B cell (primary cell): Measurements from ENCODE around the gene IQCH. TPM values are rescaled to one million over a fixed set of nuclear protein-coding genes. Genes with fewer than 3 reads are reported as not detected.

Experiments
- ATAC-seq: fragments of 200-7000 bp; cut with Tn5 transposase; one replicate; pipeline ENCODE4 v1.10.0; 2021; ENCODE audit warnings: low read depth, mild to moderate bottlenecking, moderate number of reproducible peaks, moderate library complexity
- CTCF ChIA-PET: fragments of 350-600 bp; sonication (Branson Sonifier 250); formaldehyde crosslinking; loops from one replicate; lab custom pipeline; 2021; ENCODE audit warnings: antibody characterized with exemption, inconsistent platforms; lab: Charles Lee
- POLR2A ChIA-PET: fragments of 350-600 bp; sonication (Branson Sonifier 250); formaldehyde crosslinking; loops from one replicate; lab custom pipeline; 2021; ENCODE audit warnings: antibody characterized with exemption; lab: Charles Lee
- DNase-seq: peaks from one replicate; pipeline ENCODE4 v3.0.0; 2013
- H2AFZ ChIP-seq: 2 replicates; pipeline ENCODE4 v1.6.1; 2012; ENCODE audit warnings: mild to moderate bottlenecking, low read depth, low read length; ENCODE audit not compliant: insufficient read depth, poor library complexity, severe bottlenecking
- H3K27ac ChIP-seq, 2 donors: 1 replicate in 1 of 2; 2 replicates in 1 of 2; pipeline ENCODE4 v1.5.1; 2012 to 2013; ENCODE audit warnings: low read length in 2 of 2, mild to moderate bottlenecking in 2 of 2, moderate library complexity in 1 of 2
- H3K27me3 ChIP-seq, 4 experiments: fragments of 200-600 bp in 1 of 4; sonication (generic) in 1 of 4; replicated peaks in 1 of 4; 1 replicate in 2 of 4; 2 replicates in 2 of 4; pipeline versions ENCODE4 v1.6.1 to v1.7.0; 2013 to 2016; ENCODE audit warnings: low read length in 3 of 4, mild to moderate bottlenecking in 2 of 4, mixed read lengths in 1 of 4, moderate library complexity in 1 of 4; ENCODE audit not compliant: insufficient read depth in 4 of 4, control insufficient read depth in 3 of 4; ENCODE audit errors: control extremely low read depth in 1 of 4
- H3K36me3 ChIP-seq, 2 experiments: replicated peaks in 1 of 2; 1 replicate in 1 of 2; 2 replicates in 1 of 2; pipeline versions ENCODE4 v1.6.1 to v1.7.1; 2013; ENCODE audit warnings: low read length in 1 of 2; ENCODE audit not compliant: insufficient read depth in 2 of 2, control insufficient read depth in 1 of 2; ENCODE audit errors: control extremely low read depth in 1 of 2, extremely low read depth in 1 of 2
- H3K4me1 ChIP-seq, 2 donors: fragments of 200-600 bp in 1 of 2; sonication (generic) in 1 of 2; 1 replicate in 1 of 2; 2 replicates in 1 of 2; pipeline versions ENCODE4 v1.5.1 to v1.6.1; 2013 to 2017; ENCODE audit warnings: low read length in 2 of 2; ENCODE audit not compliant: control insufficient read depth in 2 of 2, insufficient read depth in 2 of 2
- H3K4me2 ChIP-seq: replicated peaks from 2 replicates; pipeline ENCODE3; 2012; ENCODE audit warnings: mild to moderate bottlenecking, low read depth, low read length; ENCODE audit not compliant: poor library complexity, severe bottlenecking
- H3K4me3 ChIP-seq, 5 experiments: fragments of 200-600 bp in 1 of 5; sonication (generic) in 1 of 5; 1 replicate in 3 of 5; 2 replicates in 2 of 5; pipeline versions ENCODE4 v1.5.1 to v1.7.0; 2011 to 2016; ENCODE audit warnings: low read length in 4 of 5, mild to moderate bottlenecking in 4 of 5, low read depth in 2 of 5, control low read depth in 1 of 5, moderate library complexity in 1 of 5; ENCODE audit not compliant: insufficient read depth in 1 of 5; ENCODE audit errors: control extremely low read depth in 1 of 5, extremely low read depth in 1 of 5
- H3K79me2 ChIP-seq: fragments of 200-600 bp; sonication (generic); one replicate; pipeline ENCODE4 v1.6.0; 2016; ENCODE audit warnings: low read length; ENCODE audit not compliant: control insufficient read depth, insufficient read depth
- H3K9ac ChIP-seq: fragments of 200-600 bp; sonication (generic); 2 replicates; pipeline ENCODE4 v1.6.1; 2017; ENCODE audit warnings: mild to moderate bottlenecking, low read length, moderate library complexity
- H3K9me3 ChIP-seq, 3 donors: one replicate each; pipeline versions ENCODE4 v1.6.1 to v1.7.1; 2013; ENCODE audit warnings: low read length in 2 of 3; ENCODE audit not compliant: control insufficient read depth in 2 of 3, insufficient read depth in 1 of 3; ENCODE audit errors: control extremely low read depth in 1 of 3
- H4K20me1 ChIP-seq: 2 replicates; pipeline ENCODE4 v1.6.0; 2012; ENCODE audit warnings: mild to moderate bottlenecking, low read length; ENCODE audit not compliant: insufficient read depth, control insufficient read depth, poor library complexity, severe bottlenecking
- H3K27ac Mint-ChIP-seq: one replicate; pipeline ENCODE4 v1.8.0; 2021; ENCODE audit warnings: mixed read lengths
- H3K27me3 Mint-ChIP-seq: one replicate; pipeline ENCODE4 v1.8.0; 2021; ENCODE audit warnings: mixed read lengths
- H3K4me1 Mint-ChIP-seq: one replicate; pipeline ENCODE4 v1.8.0; 2021; ENCODE audit warnings: mixed read lengths
- H3K4me3 Mint-ChIP-seq: one replicate; pipeline ENCODE4 v1.8.0; 2021; ENCODE audit warnings: mixed read lengths
- H3K9me3 Mint-ChIP-seq: one replicate; pipeline ENCODE4 v1.8.0; 2022; ENCODE audit warnings: mixed read lengths; ENCODE audit not compliant: insufficient read depth
- CTCF ChIP-seq: fragments of 200-600 bp; IDR thresholded peaks from one replicate; pipeline ENCODE4 v1.8.0; 2022; ENCODE audit warnings: antibody characterized with exemption, mild to moderate bottlenecking
- EZH2 ChIP-seq: IDR thresholded peaks from 2 replicates; pipeline ENCODE4 v1.6.1; 2012; ENCODE audit warnings: borderline replicate concordance, low read depth, mild to moderate bottlenecking, moderate library complexity, low read length; ENCODE audit not compliant: insufficient read depth, poor library complexity, severe bottlenecking
- WGBS: methylation state at CpG from one replicate; pipeline ENCODE4 v1.1.5; 2013; ENCODE audit warnings: missing lambda C conversion rate; ENCODE audit not compliant: insufficient coverage; 5-methylcytosine and 5-hydroxymethylcytosine counted together
- intact Hi-C: fragments of 100-400 bp; cut with micrococcal nuclease; formaldehyde crosslinking; loops from one replicate; pipeline ENCODE4 v1.10.0; 2022
- polyA plus RNA-seq: library from polyadenylated mRNA; depleted of rRNA; stranded (reverse); fragments of >200 nt; gene quantifications from 2 replicates; pipeline ENCODE4 v1.2.3, GENCODE V29; 2012
- total RNA-seq, 2 donors: library from RNA; stranded (reverse); fragments of 120-200 nt in 1 of 2; gene quantifications; 1 replicate in 1 of 2; 2 replicates in 1 of 2; pipeline versions ENCODE4 v1.2.3 to v1.2.4, GENCODE V29; 2013 to 2022

Gene IQCH
- total and polyA plus RNA-seq, 2 donors (not counting 1 experiment from before 2014, with no cell fraction given) = 1.6 TPM; not detected in 1

- POLR2A ChIA-PET = interaction anchor here (1.5 kb wide), 1 partner anchor 357 kb away, joined by 3 read pairs; no protein-coding TSS in a partner anchor
- intact Hi-C loops = loop anchor here (1.0 to 10.0 kb wide), 3 partner anchors 236 to 699 kb away; partner anchors contain the start of gene SMAD3
- Mint-ChIP-seq H3K4me3 (no peak overlapping the region), H3K9me3 (no peaks in the 10 kb centered on the region), H3K4me1 (peaks cover 3% of the 10 kb centered on the region), H3K27me3 (no peaks in the 10 kb centered on the region), H3K27ac (no peak overlapping the region)
- H3K9me3 ChIP-seq = no peaks in the 10 kb centered on the region
- DNase-seq (peak; percentile 66), ATAC-seq (no peak)
- no peak overlapping the region for H3K9ac ChIP-seq
- no peaks in the 10 kb centered on the region for H4K20me1 ChIP-seq
- CTCF ChIA-PET = interaction anchor here (0.6 to 8.5 kb wide), 17 partner anchors 9 to 685 kb away, joined by 3 to 256 read pairs (median 4); no protein-coding TSS in a partner anchor
- H3K4me3 ChIP-seq = no peak overlapping the region
- no peak overlapping the region for H3K4me2 ChIP-seq
- no peaks in the 10 kb centered on the region for H3K79me2 ChIP-seq
- H3K27ac ChIP-seq = no peak overlapping the region
- H2AFZ ChIP-seq = no peak overlapping the region
- no peaks in the 10 kb centered on the region for H3K27me3 ChIP-seq
- no CpG with 5 or more reads among the region's 4 CpGs for WGBS
- TF ChIP-seq CTCF (peak; percentile 69), EZH2 (no peak)
- H3K4me1 ChIP-seq = no peaks in the 10 kb centered on the region
- H3K36me3 ChIP-seq = no peaks in the 10 kb centered on the region
These were observed 49.1 kb downstream of the IQCH start for GRCh38 chr15:67303490-67304363.

- H3K4me2 ChIP-seq = no peak overlapping the region
- no peak overlapping the region for H3K9ac ChIP-seq
- no peaks in the 10 kb centered on the region for H3K9me3 ChIP-seq
- no peak for TF ChIP-seq EZH2
- TF ChIP-seq CTCF = no peak
- no peaks in the 10 kb centered on the region for H3K4me1 ChIP-seq
- no peaks in the 10 kb centered on the region for H3K36me3 ChIP-seq
- no peaks in the 10 kb centered on the region for H3K27me3 ChIP-seq
- ChIA-PET CTCF (interaction anchor here (1.0 to 8.5 kb wide), 10 partner anchors 8 to 453 kb away, joined by 3 to 256 read pairs (median 6); partner anchors contain the start of gene SMAD3), POLR2A (interaction anchor here (1.5 kb wide), 1 partner anchor 358 kb away, joined by 3 read pairs; no protein-coding TSS in a partner anchor)
- Mint-ChIP-seq H3K9me3 (no peaks in the 10 kb centered on the region), H3K27me3 (no peaks in the 10 kb centered on the region), H3K4me3 (no peak overlapping the region), H3K27ac (no peak overlapping the region), H3K4me1 (peaks cover 3% of the 10 kb centered on the region)
- ATAC-seq (no peak), DNase-seq (no peak)
- no peak overlapping the region for H2AFZ ChIP-seq
- no peak overlapping the region for H3K4me3 ChIP-seq
- no peaks in the 10 kb centered on the region for H4K20me1 ChIP-seq
- H3K27ac ChIP-seq = no peak overlapping the region
- intact Hi-C loops = loop anchor here (5.0 to 10.0 kb wide), 2 partner anchors 237 to 700 kb away; partner anchors contain the start of gene SMAD3
- H3K79me2 ChIP-seq = no peaks in the 10 kb centered on the region
These were observed 50.2 kb downstream of the IQCH start for GRCh38 chr15:67304778-67305177.
